Lower leg skin (tissue), 4 donors: ENCODE measurements around the gene NCOA1. TPM values are rescaled to one million over a fixed set of nuclear protein-coding genes. Genes with fewer than 3 reads are reported as not detected.

ENCODE experiments used
- DNase-seq, 2 donors: peaks; one replicate each; pipeline ENCODE4 v3.0.0-alpha.2; 2019; ENCODE audit warnings: low spot score in 2 of 2
- H3K4me3 ChIP-seq: fragments of 200-600 bp; sonication (generic); 2 replicates; pipeline ENCODE4 v1.5.1; 2017; ENCODE audit warnings: mild to moderate bottlenecking, low read depth; ENCODE audit not compliant: poor library complexity, severe bottlenecking
- POLR2A ChIP-seq, 2 donors: fragments of 450-650 bp; IDR thresholded peaks; one replicate each; pipeline ENCODE4 v1.6.1; 2016 to 2017; ENCODE audit warnings: antibody characterized with exemption in 2 of 2, mild to moderate bottlenecking in 1 of 2, moderate library complexity in 1 of 2
- WGBS, 2 donors: methylation state at CpG; one replicate each; pipeline ENCODE4 v1.1.5; 2018; 5-methylcytosine and 5-hydroxymethylcytosine counted together
- intact Hi-C: fragments of 100-400 bp; cut with DNase I; formaldehyde crosslinking; loops from one replicate; pipeline ENCODE4 v1.15.0; 2023; ENCODE audit warnings: low total_unique reads
- total RNA-seq, 4 donors: library from RNA; depleted of rRNA; stranded (reverse); fragments of >200 nt; gene quantifications; one replicate each; pipeline ENCODE4 v1.1.0, GENCODE V29; 2016
- TF ChIP-seq, protein P1 (sequence below), 3 donors: fragments of 450-650 bp; IDR thresholded peaks; one replicate each; pipeline ENCODE4 v1.5.1; 2016; ENCODE audit warnings: antibody characterized with exemption in 3 of 3, mild to moderate bottlenecking in 3 of 3, moderate library complexity in 2 of 3

Gene NCOA1
- total RNA-seq, 4 donors from 2014 or later = 37.9 to 50.1 (median 45.0) TPM

DNA sequence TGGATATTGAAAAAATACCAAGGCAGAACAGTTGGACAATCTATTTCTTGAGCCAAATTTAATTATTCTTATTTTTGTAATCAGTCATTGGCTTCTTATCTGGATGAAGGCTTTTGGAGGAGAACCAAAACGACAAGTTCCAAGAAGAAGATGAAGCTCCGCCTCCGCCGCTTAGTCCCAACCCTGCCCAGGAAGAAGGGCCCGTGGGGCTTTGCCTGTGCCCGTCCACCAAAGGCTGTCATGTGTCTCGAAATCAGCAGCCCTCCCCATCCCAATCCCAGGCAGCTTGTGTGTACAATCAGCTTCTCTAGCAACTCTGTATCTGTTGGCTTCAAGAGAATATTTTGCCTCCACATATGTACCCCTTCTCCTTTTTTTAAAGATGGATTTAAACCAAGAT lies 277.5 kb downstream of the NCOA1 start:
- intact Hi-C loops = no loop called here
- H3K4me3 ChIP-seq = no peak overlapping the region
- 42 to 59% methylated on average over 7 of the region's 7 CpGs for WGBS, 2 donors
- DNase-seq = no peak
- TF ChIP-seq POLR2A (IDR thresholded peaks at IDR 0.05) = no peak
- TF ChIP-seq, protein P1, sequence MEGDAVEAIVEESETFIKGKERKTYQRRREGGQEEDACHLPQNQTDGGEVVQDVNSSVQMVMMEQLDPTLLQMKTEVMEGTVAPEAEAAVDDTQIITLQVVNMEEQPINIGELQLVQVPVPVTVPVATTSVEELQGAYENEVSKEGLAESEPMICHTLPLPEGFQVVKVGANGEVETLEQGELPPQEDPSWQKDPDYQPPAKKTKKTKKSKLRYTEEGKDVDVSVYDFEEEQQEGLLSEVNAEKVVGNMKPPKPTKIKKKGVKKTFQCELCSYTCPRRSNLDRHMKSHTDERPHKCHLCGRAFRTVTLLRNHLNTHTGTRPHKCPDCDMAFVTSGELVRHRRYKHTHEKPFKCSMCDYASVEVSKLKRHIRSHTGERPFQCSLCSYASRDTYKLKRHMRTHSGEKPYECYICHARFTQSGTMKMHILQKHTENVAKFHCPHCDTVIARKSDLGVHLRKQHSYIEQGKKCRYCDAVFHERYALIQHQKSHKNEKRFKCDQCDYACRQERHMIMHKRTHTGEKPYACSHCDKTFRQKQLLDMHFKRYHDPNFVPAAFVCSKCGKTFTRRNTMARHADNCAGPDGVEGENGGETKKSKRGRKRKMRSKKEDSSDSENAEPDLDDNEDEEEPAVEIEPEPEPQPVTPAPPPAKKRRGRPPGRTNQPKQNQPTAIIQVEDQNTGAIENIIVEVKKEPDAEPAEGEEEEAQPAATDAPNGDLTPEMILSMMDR (IDR thresholded peaks at IDR 0.05) = no peak

DNA sequence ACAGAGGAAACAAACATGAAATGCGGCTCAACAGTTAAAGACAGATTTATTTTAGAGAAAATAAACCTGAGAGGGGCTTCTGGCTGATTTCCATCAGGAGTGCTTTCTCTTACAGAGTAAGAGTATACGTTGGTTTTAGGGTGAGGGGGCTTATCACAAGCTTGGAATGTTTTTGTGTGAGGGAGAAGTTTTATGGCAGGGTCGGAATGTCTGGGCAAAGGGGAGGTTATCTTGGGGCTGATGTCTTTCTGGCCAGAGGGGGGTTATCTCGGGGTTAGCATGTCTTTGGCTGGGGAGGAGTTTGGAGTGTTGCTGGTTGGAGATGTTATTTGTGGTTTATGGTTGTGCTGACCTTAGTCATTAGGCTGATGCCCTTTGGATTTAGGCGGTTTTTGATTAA lies 280.0 kb downstream of the NCOA1 start:
- TF ChIP-seq POLR2A (IDR thresholded peaks at IDR 0.05) = no peak
- TF ChIP-seq, protein P1 (IDR thresholded peaks at IDR 0.05) = no peak
- 92 to 95% methylated on average over 5 of the region's 5 CpGs for WGBS, 2 donors
- no peak overlapping the region for H3K4me3 ChIP-seq
- no peak for DNase-seq
- intact Hi-C loops = no loop called here

DNA sequence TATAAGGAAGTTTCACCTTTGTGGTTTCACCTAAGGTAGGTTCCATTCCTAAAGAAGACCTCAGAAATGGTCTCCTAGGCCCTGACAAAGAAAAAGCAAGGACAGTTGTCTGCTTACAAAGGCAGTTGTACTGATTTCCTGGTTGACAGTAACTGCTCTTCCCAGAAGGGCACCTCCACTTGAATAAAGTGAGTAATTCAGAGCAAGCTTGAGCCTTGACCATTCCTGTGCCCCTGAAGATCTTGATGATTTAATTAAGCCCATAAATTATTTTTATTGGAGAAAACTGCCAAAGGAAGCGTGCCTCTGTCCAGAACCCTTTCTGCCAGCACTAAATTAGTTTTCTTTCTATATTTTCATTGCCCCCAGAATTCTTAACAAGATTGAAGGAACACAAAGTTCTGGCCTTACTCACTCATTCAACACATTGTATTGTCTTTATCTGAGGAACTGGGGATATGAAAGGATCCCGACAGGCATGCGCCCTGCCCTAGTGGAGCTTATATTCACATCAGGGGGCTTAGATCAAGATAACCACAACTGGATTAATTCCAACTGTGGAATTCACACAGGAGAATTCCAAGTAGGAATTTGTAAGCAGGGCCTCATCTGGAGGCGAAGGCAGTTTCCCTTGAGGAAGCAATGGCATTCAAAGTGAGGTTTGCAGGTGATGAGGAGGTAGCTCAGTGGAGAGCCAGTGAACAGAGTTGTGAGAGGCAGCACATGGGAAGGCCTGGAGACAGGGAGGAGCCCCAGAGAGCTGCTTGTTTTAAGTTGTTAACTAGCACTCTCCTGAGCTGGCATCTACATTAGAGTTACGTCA lies 280.9 kb downstream of the NCOA1 start:
- H3K4me3 ChIP-seq = no peak overlapping the region
- no peak for TF ChIP-seq POLR2A (IDR thresholded peaks at IDR 0.05)
- TF ChIP-seq, protein P1 (IDR thresholded peaks at IDR 0.05) = no peak
- no peak for DNase-seq
- 75 to 78% methylated on average over 5 of the region's 5 CpGs for WGBS, 2 donors
- intact Hi-C loops = no loop called here

DNA sequence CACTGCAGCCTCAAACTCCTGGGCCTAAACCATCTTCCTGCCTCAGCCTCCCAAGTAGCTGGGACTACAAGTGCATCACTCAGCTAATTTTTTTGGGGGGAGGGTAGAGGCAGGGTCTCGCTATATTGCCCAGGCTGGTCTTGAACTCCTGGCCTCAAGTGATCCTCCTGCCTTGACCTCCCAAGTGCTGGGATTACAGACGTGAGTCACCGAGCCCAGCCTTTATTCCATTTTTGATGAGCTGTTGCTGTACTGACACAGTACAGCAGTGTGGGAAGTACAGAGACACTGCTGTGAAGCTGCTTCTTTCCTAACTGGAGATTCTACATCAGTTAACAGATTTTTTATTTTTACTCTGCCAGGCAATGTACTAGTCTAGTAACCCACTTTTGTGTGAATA lies 283.3 kb downstream of the NCOA1 start:
- intact Hi-C loops = no loop called here
- 64 to 68% methylated on average over 3 of the region's 3 CpGs for WGBS, 2 donors

DNA sequence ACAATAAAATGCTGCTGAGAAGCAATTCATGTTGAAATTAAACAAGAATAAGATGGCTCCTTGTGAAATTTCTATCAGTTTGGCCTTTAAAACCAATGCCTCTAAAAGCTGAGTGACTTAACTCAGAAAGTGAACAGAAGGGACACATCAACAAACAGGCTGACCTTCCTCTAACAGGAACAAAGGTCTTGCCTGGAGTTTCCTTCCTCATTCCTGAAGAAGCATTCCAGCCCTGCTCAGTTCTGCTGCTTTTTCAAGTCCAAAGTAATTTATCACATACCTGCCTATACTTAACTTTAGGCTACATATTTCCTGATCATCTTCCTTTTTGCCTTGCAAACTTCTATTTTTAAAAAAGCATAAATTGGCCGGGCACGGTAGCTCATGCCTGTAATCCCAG lies 288.1 kb downstream of the NCOA1 start:
- intact Hi-C loops = no loop called here
- DNase-seq = no peak
- no peak for TF ChIP-seq POLR2A (IDR thresholded peaks at IDR 0.05)
- TF ChIP-seq, protein P1 (IDR thresholded peaks at IDR 0.05) = no peak
- no peak overlapping the region for H3K4me3 ChIP-seq
- WGBS, 2 donors = 64 to 70% methylated on average over 2 of the region's 2 CpGs

More for the DNA sequence above, 283.3 kb downstream of the NCOA1 start:
- no peak for TF ChIP-seq POLR2A (IDR thresholded peaks at IDR 0.05)
- TF ChIP-seq, protein P1 (IDR thresholded peaks at IDR 0.05) = no peak
- DNase-seq = no peak
- H3K4me3 ChIP-seq = no peak overlapping the region
